Stimulated activated CD8-positive, alpha-beta memory T cell treated with anti-CD3 and anti-CD28 coated beads, Interleukin-15, amount 100 ng/mL, for 24 hours (primary cell): ENCODE results near the gene TAB2.
"Not testable (repeated sequence)": the region's sequence is repeated elsewhere in the genome, so short reads cannot be mapped to it uniquely, and the experiment has no call there.

Experiments used
- DNase-seq: peaks from one replicate; pipeline ENCODE4 v3.0.0-alpha.2; 2020; ENCODE audit warnings: low read depth

Gene TAB2

GRCh38 chr6:149444360-149445094 is 127.0 kb downstream of the TAB2 start:
- DNase-seq = not testable (repeated sequence)

- DNase-seq = no peak
Observed at GRCh38 chr6:149445095-149445466, 127.6 kb downstream of the TAB2 start.

GRCh38 chr6:149445573-149445972 is 128.1 kb downstream of the TAB2 start:
- DNase-seq = no peak

GRCh38 chr6:149446791-149447376 is 129.4 kb downstream of the TAB2 start:
- no peak for DNase-seq

GRCh38 chr6:149448821-149449453 is 131.4 kb downstream of the TAB2 start:
- no peak for DNase-seq

- DNase-seq = no peak
Observed at GRCh38 chr6:149449831-149450678, 132.5 kb downstream of the TAB2 start.

GRCh38 chr6:149450679-149451375 is 133.3 kb downstream of the TAB2 start:
- no peak for DNase-seq

GRCh38 chr6:149451376-149452036 is 134.0 kb downstream of the TAB2 start:
- no peak for DNase-seq

GRCh38 chr6:149452037-149452939 is 134.8 kb downstream of the TAB2 start:
- no peak for DNase-seq

- DNase-seq = no peak
Observed at GRCh38 chr6:149453597-149454345, 136.3 kb downstream of the TAB2 start.

GRCh38 chr6:149454346-149454848 is 136.9 kb downstream of the TAB2 start:
- DNase-seq = no peak

GRCh38 chr6:149455031-149455732 is 137.7 kb downstream of the TAB2 start:
- DNase-seq = no peak

- no peak for DNase-seq
Observed at GRCh38 chr6:149456311-149457021, 139.0 kb downstream of the TAB2 start.

- DNase-seq = no peak
Observed at GRCh38 chr6:149457316-149457884, 139.9 kb downstream of the TAB2 start.

GRCh38 chr6:149458196-149458595 is 140.7 kb downstream of the TAB2 start:
- DNase-seq = no peak

- DNase-seq = no peak
Observed at GRCh38 chr6:149458806-149459205, 141.3 kb downstream of the TAB2 start.

GRCh38 chr6:149459761-149460160 is 142.2 kb downstream of the TAB2 start:
- DNase-seq = no peak

- DNase-seq = not testable (repeated sequence)
Observed at GRCh38 chr6:149460249-149460648, 142.7 kb downstream of the TAB2 start.
